ENCODE measurements around the gene LOC101059915.
"Not testable (repeated sequence)": the region's sequence is repeated elsewhere in the genome, so short reads cannot be mapped to it uniquely, and the experiment has no call there.

The LOC101059915 gene

GRCh38 chrX:71668248-71668595, 876 bp downstream of the LOC101059915 start:
- TF ChIP-seq ZFX (IDR thresholded peaks at IDR 0.05; ENCODE audit: borderline replicate concordance): no peak
- H3K27ac ChIP-seq: no peak overlapping the region

DNA sequence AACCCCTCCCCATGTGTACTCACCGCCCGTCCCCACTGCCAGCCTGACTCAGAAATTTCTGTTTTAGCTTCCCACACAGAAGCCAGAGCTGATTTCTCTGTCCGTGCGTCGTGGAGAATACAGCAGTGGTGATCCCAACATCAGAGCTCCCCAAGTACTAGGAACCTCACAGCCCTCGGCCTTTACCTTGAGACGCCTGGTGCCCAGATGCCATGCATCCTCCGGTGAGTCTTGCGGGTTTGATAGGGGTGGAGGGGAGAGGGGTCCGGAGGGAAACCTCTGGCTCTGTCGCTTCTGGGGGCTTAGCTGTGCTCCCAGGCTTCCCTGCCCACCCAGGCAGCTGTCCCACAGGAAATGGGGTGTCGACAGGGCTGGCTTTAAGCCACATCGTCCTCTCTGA, 2.1 kb downstream of the LOC101059915 start:
- no peak overlapping the region for H3K27ac ChIP-seq
- TF ChIP-seq ZFX (IDR thresholded peaks at IDR 0.05; ENCODE audit: borderline replicate concordance): no peak
- TF ChIP-seq CTCF (IDR thresholded peaks at IDR 0.05): no peak

DNA sequence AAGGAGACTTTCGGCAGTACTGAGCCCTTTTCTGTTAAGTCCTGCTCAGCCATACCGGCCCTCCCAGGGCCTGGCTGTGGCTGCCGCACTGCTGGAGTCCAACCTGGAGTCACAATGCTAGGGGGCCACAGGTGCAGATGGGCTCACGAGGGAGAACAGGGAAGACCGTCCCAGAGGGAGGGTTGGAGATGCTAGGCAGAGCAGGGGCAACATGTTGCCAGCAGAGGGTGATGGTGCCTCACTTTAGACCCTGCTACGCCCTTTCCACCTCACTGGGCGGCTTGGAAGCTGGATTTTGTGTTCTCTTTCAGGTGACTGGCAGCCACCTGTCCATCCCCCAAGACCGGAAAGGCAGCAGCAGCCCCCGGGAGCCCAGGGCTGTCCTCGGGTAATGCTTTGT, 2.6 kb downstream of the LOC101059915 start:
- H3K27ac ChIP-seq: not testable (repeated sequence)

DNA sequence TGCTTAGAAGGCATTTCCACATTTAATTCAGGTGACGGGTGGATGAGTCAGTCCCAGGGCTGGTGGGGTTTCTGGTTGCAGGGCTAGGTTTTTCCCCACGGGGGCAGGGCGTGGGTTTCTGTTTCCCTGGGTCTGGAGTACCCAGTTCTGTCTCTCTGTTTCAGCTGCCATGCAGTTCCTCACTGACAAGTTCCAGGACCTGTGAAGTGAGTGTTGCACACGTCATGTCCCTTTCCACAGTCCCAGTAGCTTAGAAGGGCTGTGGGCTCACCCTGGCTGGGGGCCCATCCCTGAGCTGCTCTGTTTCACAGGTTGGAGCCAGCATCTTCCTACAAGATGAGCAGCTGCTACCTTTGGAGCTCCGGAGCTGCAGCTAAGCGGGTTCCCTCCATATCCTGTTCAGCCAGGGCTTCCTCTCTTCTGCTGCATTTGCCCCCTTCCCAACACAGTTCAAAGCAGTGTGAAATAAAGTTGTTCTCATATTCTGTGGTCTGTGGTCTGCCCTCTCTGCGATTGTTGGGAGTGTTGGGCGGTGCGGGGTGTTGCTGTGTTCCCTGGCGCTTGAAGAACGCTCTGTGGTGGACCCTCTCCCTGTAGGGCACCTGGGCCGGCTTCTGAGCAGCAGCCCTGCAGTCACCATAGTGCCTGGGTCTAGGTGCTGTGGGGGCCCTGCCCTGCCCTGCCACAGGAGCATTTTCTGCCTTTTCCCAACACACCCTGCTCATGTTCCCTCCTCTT, 3.9 kb downstream of the LOC101059915 start:
- TF ChIP-seq ZFX (IDR thresholded peaks at IDR 0.05; ENCODE audit: borderline replicate concordance) (no peak), CTCF (IDR thresholded peaks at IDR 0.05) (no peak)
- H3K27ac ChIP-seq: no peak overlapping the region

- TF ChIP-seq CTCF (IDR thresholded peaks at IDR 0.05) (no peak), ZFX (IDR thresholded peaks at IDR 0.05; ENCODE audit: borderline replicate concordance) (no peak)
- H3K27ac ChIP-seq: no peak overlapping the region
Measured at GRCh38 chrX:71671938-71672337, 4.6 kb downstream of the LOC101059915 start.

GRCh38 chrX:71675636-71676035, 8.3 kb downstream of the LOC101059915 start:
- H3K27ac ChIP-seq: not testable (repeated sequence)

- not testable (repeated sequence) for H3K27ac ChIP-seq
Measured at GRCh38 chrX:71676068-71676795, 8.9 kb downstream of the LOC101059915 start.

DNA sequence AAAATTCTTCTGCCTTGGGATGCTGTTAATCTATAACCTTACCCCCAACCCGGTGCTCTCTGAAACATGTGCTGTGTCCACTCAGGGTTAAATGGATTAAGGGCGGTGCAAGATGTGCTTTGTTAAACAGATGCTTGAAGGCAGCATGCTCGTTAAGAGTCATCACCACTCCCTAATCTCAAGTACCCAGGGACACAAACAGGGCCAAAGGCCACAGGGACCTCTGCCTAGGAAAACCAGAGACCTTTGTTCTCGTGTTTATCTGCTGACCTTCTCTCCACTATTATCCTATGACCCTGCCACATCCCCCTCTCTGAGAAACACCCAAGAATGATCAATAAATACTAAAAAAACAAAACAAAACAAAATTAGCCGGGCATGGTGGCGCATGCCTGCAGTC, 9.8 kb downstream of the LOC101059915 start:
- not testable (repeated sequence) for H3K27ac ChIP-seq

GRCh38 chrX:71679575-71680207, 12.3 kb downstream of the LOC101059915 start:
- TF ChIP-seq CTCF (IDR thresholded peaks at IDR 0.05) (no peak), ZFX (IDR thresholded peaks at IDR 0.05; ENCODE audit: borderline replicate concordance) (no peak)
- H3K27ac ChIP-seq: no peak overlapping the region

DNA sequence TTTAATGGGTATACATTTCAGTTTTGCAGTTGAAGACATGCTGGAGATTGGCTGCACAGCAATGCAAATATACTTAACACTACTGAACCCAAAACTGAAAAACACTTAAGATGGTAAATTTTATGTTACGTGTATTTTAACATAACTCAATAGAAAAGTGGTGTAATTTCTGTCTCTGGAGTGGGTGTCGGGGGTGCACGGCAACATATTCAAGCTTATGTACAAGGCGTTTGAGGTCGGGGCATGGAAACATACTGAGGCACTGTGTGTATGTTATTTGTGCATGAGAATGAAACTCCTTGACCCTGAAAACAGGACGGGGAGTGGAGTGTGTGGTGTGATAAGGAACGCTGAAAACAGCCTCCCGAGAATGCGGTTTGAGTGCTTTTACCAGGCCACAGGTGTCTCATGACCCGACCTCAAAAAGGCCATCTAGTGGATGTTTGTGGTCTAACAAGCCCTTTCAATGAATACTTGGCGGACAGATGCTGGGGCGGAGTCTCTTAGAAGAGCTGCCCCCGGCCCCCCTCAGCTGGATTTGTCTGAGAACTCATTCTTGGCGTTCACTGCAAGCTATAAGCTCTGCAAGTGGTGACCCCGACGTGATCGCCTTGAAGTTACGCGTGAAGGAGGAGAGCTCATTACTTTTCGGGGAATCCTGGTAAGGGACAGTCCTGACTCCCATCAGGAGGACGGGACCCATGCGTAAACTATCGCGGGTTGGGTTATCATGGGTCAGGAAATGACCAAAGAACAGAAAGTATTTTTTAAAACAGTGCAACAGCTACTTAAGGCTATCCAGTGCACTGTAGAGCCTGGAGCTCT, 29.5 kb downstream of the LOC101059915 start:
- H3K27ac ChIP-seq: not testable (repeated sequence)

DNA sequence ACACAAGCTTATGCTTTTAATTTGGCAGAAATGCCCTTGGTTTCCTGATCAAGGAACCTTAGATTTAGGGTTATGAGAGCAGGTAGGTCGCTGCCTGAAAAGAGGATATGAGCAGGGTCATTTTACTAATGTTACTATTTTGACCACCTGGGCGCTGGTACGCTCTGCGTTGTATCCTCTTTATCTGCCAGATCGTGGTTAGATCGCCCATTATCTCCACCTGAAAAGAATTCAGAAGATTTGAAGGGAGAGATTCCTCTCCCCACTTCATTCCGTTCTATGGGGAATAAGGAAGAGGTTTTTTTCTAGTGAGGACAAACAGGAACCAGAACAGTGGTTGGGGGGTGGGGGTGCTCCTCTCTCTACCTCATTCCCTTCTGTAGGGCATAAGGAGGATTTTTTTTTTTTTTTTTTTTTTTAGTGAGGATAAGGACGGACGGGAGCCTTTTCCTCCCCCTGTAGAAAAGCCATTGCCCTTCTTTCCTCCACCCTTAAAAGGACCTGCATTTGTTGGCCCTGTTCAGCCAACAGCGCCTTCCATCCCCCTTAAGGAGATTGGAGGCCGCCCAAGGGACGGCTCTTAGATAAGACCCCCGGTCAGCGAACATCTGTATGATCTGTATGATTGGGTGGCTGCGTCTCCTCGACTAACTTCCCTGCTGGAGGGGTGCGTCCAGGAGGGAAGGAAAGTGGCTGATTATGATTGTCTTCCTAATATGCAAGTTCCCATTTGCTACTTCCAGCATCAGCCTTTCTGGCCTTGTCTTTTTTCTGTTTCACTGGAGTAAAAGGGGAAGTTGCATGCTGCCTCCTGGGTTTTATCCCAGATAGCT, 30.3 kb downstream of the LOC101059915 start:
- not testable (repeated sequence) for H3K27ac ChIP-seq

- not testable (repeated sequence) for H3K27ac ChIP-seq
Measured at GRCh38 chrX:71698299-71699022, 31.1 kb downstream of the LOC101059915 start.

- H3K27ac ChIP-seq: not testable (repeated sequence)
Measured at GRCh38 chrX:71699023-71699344, 31.6 kb downstream of the LOC101059915 start.
